Measurements from ENCODE around the gene LOC101059915.
"Not testable (repeated sequence)": the region's sequence is repeated elsewhere in the genome, so short reads cannot be mapped to it uniquely, and the experiment has no call there.

Gene LOC101059915

GRCh38 chrX:71664202-71664601, 3.1 kb upstream of the LOC101059915 start:
- intact Hi-C loops (cut with micrococcal nuclease); H3K79me2 ChIP-seq (ENCODE audit: insufficient read depth, low read length); H3K4me2 ChIP-seq (ENCODE audit: low read length); H3K9ac ChIP-seq (ENCODE audit: low read length); H3K36me3 ChIP-seq (ENCODE audit: control insufficient read depth in 1 of 2, insufficient read depth in 2 of 2, low read length in 2 of 2); H3K4me3 ChIP-seq (replicated peaks in 1 of 2; ENCODE audit: low read depth in 1 of 2, low read length in 2 of 2); H3K27ac ChIP-seq (ENCODE audit: low read depth, low read length); H3K27me3 ChIP-seq (ENCODE audit: insufficient read depth, low read length); H2AFZ ChIP-seq (ENCODE audit: low read depth, low read length, poor library complexity, severe bottlenecking); POLR2A ChIA-PET; H4K20me1 ChIP-seq (ENCODE audit: insufficient read depth); BruUV-seq (replicated peaks); H3K9me2 ChIP-seq (ENCODE audit: insufficient read depth); RAD21 ChIA-PET (ENCODE audit: low non-redundant PET in 1 of 2, low total read pairs in 2 of 2, uncharacterized antibody in 2 of 2, unreplicated experiment in 2 of 2); H3K4me1 ChIP-seq (ENCODE audit: control insufficient read depth in 1 of 2, insufficient read depth in 2 of 2, low read length in 2 of 2); H3K9me3 ChIP-seq (ENCODE audit: control insufficient read depth in 1 of 2, insufficient read depth in 1 of 2, low read depth in 1 of 2, low read length in 2 of 2): not testable (repeated sequence)
- ATAC-seq: peak; percentile 99
- peak; percentile 28 for DNase-seq (ENCODE audit: low read depth, low spot score)
- TF ChIP-seq CTCF (IDR thresholded peaks at IDR 0.05 in 2 of 3, conservative IDR thresholded peaks at IDR 0.05 in 1 of 3; ENCODE audit: borderline replicate concordance in 1 of 3, insufficient read depth in 1 of 3, low read depth in 2 of 3, low read length in 2 of 3) (peak; percentile 61 to 70 (median 68); a peak in 5 of 6 replicates), RAD21 (IDR thresholded peaks at IDR 0.05; ENCODE audit: low read depth) (peak; percentile 69)
- CTCF ChIA-PET: interaction anchor here (1.0 kb wide), 1 partner anchor 693 kb away, joined by 3 read pairs; no protein-coding TSS in a partner anchor

- H3K4me3 ChIP-seq (replicated peaks in 1 of 2; ENCODE audit: low read depth in 1 of 2, low read length in 2 of 2): no peak overlapping the region
- H3K4me1 ChIP-seq (ENCODE audit: control insufficient read depth in 1 of 2, insufficient read depth in 2 of 2, low read length in 2 of 2): no peaks in the 10 kb centered on the region; a peak in 1 of 4 replicates
- CTCF ChIA-PET: no interaction called here
- POLR2A ChIA-PET: no interaction called here
- no peaks in the 10 kb centered on the region for H3K9me3 ChIP-seq (ENCODE audit: control insufficient read depth in 1 of 2, insufficient read depth in 1 of 2, low read depth in 1 of 2, low read length in 2 of 2)
- ATAC-seq (no peak), DNase-seq (ENCODE audit: low read depth, low spot score) (no peak)
- H3K79me2 ChIP-seq (ENCODE audit: insufficient read depth, low read length): no peaks in the 10 kb centered on the region
- H3K9me2 ChIP-seq (ENCODE audit: insufficient read depth): no peaks in the 10 kb centered on the region
- RAD21 ChIA-PET (ENCODE audit: low non-redundant PET in 1 of 2, low total read pairs in 2 of 2, uncharacterized antibody in 2 of 2, unreplicated experiment in 2 of 2): no interaction called here
- no peak for TF ChIP-seq MAX (IDR thresholded peaks at IDR 0.05)
- H3K27me3 ChIP-seq (ENCODE audit: insufficient read depth, low read length): no peaks in the 10 kb centered on the region
- BruUV-seq (replicated peaks): no TSS peak
- H3K9ac ChIP-seq (ENCODE audit: low read length): no peak overlapping the region
- no peak overlapping the region for H3K27ac ChIP-seq (ENCODE audit: low read depth, low read length)
- no peak overlapping the region for H2AFZ ChIP-seq (ENCODE audit: low read depth, low read length, poor library complexity, severe bottlenecking)
- H3K36me3 ChIP-seq (ENCODE audit: control insufficient read depth in 1 of 2, insufficient read depth in 2 of 2, low read length in 2 of 2): no peaks in the 10 kb centered on the region
- intact Hi-C loops (cut with micrococcal nuclease): no loop called here
- H3K4me2 ChIP-seq (ENCODE audit: low read length): no peak overlapping the region
- no peaks in the 10 kb centered on the region for H4K20me1 ChIP-seq (ENCODE audit: insufficient read depth)
Measured at GRCh38 chrX:71664889-71665491, 2.4 kb upstream of the LOC101059915 start.

Measured in HCT116 (cell line).